ENCODE data around the gene LRRTM2. TPM values are rescaled to one million over a fixed set of nuclear protein-coding genes. Genes with fewer than 3 reads are reported as not detected.

The LRRTM2 gene
- total RNA-seq, 5 donors from 2014 or later (not counting 1 experiment from before 2014, with no cell fraction given) = 0.03 to 0.33 (median 0.16) TPM; not detected in 1

- CTCF ChIA-PET = no interaction called here
- peaks cover 0 to 2% of the 10 kb centered on the region in 2 experiments for H3K4me1 ChIP-seq (ENCODE audit: control insufficient read depth in 1 of 2, extremely low read depth in 1 of 2, insufficient read depth in 2 of 2, low read length in 2 of 2)
- no peaks in the 10 kb centered on the region for H3K9me3 ChIP-seq
- no peak overlapping the region for H3K4me3 Mint-ChIP-seq
- POLR2A ChIA-PET = interaction anchor here in 1 of 2 donors (0.7 kb wide), 1 partner anchor 10 kb away, joined by 4 read pairs; no protein-coding TSS in a partner anchor
- H3K36me3 ChIP-seq (ENCODE audit: control insufficient read depth in 2 of 2, extremely low read depth in 1 of 2, insufficient read depth in 1 of 2, low read length in 1 of 2) = no peaks in the 10 kb centered on the region
- no peak overlapping the region for H3K27ac ChIP-seq (ENCODE audit: low read length)
- ATAC-seq (replicated peaks in 1 of 4) (no peak), DNase-seq (no peak)
- no peaks in the 10 kb centered on the region for H3K9me3 Mint-ChIP-seq
- peaks cover 3% of the 10 kb centered on the region for H3K36me3 Mint-ChIP-seq
- H3K27me3 Mint-ChIP-seq = peaks cover 16 to 21% of the 10 kb centered on the region in 2 donors
- 40% methylated on average over 1 of the region's 3 CpGs for WGBS (ENCODE audit: insufficient coverage)
- no peak overlapping the region for H3K4me3 ChIP-seq (ENCODE audit: control insufficient read depth in 1 of 2, extremely low read depth in 1 of 2, low read length in 1 of 2)
- H3K27ac Mint-ChIP-seq = no peak overlapping the region
- H3K4me1 Mint-ChIP-seq = peaks cover 12 to 16% (median 13%) of the 10 kb centered on the region in 3 donors
- no peaks in the 10 kb centered on the region for H3K27me3 ChIP-seq (replicated peaks in 1 of 2; ENCODE audit: control insufficient read depth in 2 of 2, extremely low read depth in 1 of 2, insufficient read depth in 2 of 2, low read length in 1 of 2)
Observed at GRCh38 chr5:138870611-138871010, 4.5 kb downstream of the LRRTM2 start.

DNA sequence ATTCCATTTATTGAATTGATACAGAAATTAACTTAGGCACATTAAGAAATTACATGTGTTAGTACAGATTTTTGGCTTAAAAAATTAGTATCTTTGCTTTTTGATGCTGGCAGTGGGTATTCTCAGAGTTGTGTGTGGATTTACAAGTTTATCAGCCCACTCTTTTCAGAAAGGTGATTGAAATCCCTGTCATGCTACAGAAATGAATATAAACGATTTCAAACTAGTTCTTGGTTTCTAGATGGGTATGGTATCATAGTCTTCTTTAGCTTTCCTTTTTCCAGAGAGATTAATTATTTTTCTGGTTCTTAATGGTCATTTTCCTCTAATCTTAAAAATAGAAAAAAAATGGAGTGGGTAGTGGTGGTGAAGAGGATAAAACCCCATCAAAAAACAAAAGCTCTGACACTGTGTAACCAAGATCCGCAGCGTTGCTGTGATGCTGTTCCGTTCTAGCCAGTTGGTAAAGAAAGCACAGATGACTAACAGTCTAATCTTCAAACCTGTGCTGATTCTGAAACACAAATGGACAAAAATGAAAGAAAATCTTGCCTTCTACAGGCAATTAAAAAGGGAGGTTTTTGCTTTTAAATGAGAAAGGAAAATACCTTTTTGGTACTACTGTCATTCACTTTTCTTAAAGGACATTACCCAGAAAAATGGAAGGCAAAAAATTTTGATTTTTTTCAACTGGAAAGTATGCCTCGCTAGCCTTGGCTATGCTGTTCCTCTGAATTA is 5.2 kb downstream of the LRRTM2 start:
- Histone ChIP-seq H3K9me3 (no peaks in the 10 kb centered on the region), H3K36me3 (ENCODE audit: control insufficient read depth in 2 of 2, extremely low read depth in 1 of 2, insufficient read depth in 1 of 2, low read length in 1 of 2) (no peaks in the 10 kb centered on the region), H3K4me3 (ENCODE audit: control insufficient read depth in 1 of 2, extremely low read depth in 1 of 2, low read length in 1 of 2) (no peak overlapping the region), H3K27me3 (replicated peaks in 1 of 2; ENCODE audit: control insufficient read depth in 2 of 2, extremely low read depth in 1 of 2, insufficient read depth in 2 of 2, low read length in 1 of 2) (no peaks in the 10 kb centered on the region), H3K27ac (ENCODE audit: low read length) (no peak overlapping the region), H3K4me1 (ENCODE audit: control insufficient read depth in 1 of 2, extremely low read depth in 1 of 2, insufficient read depth in 2 of 2, low read length in 2 of 2) (peaks cover 0 to 2% of the 10 kb centered on the region in 2 experiments)
- Mint-ChIP-seq H3K36me3 (peaks cover 3% of the 10 kb centered on the region), H3K27me3 (peaks cover 18 to 21% of the 10 kb centered on the region in 2 donors), H3K4me3 (no peak overlapping the region), H3K27ac (no peak overlapping the region), H3K4me1 (peaks cover 12 to 16% (median 13%) of the 10 kb centered on the region in 3 donors), H3K9me3 (no peaks in the 10 kb centered on the region)
- DNase-seq (no peak), ATAC-seq (replicated peaks in 1 of 4) (no peak)
- WGBS (ENCODE audit: insufficient coverage) = no CpG with 5 or more reads among the region's 5 CpGs
- ChIA-PET CTCF (interaction anchor here in 1 of 2 donors (0.6 to 0.7 kb wide), 2 partner anchors 146 to 402 kb away, joined by 3 read pairs; no protein-coding TSS in a partner anchor), POLR2A (interaction anchor here in 1 of 2 donors (0.7 kb wide), 1 partner anchor 11 kb away, joined by 4 read pairs; no protein-coding TSS in a partner anchor)

GRCh38 chr5:138869038-138869437 is 6.1 kb downstream of the LRRTM2 start:
- no CpG with 5 or more reads among the region's 1 CpG for WGBS (ENCODE audit: insufficient coverage)
- Mint-ChIP-seq H3K27me3 (peaks cover 15 to 21% of the 10 kb centered on the region in 2 donors), H3K36me3 (peaks cover 8% of the 10 kb centered on the region), H3K27ac (no peak overlapping the region), H3K9me3 (peaks cover 0 to 5% (median 3%) of the 10 kb centered on the region in 3 donors), H3K4me3 (no peak overlapping the region), H3K4me1 (peaks cover 12 to 16% (median 13%) of the 10 kb centered on the region in 3 donors)
- no peaks in the 10 kb centered on the region for H3K27me3 ChIP-seq (replicated peaks in 1 of 2; ENCODE audit: control insufficient read depth in 2 of 2, extremely low read depth in 1 of 2, insufficient read depth in 2 of 2, low read length in 1 of 2)
- peaks cover 0 to 2% of the 10 kb centered on the region in 2 experiments for H3K4me1 ChIP-seq (ENCODE audit: control insufficient read depth in 1 of 2, extremely low read depth in 1 of 2, insufficient read depth in 2 of 2, low read length in 2 of 2)
- no peak overlapping the region for H3K4me3 ChIP-seq (ENCODE audit: control insufficient read depth in 1 of 2, extremely low read depth in 1 of 2, low read length in 1 of 2)
- POLR2A ChIA-PET = interaction anchor here in 1 of 2 donors (0.5 kb wide), 1 partner anchor 479 kb away, joined by 6 read pairs; no protein-coding TSS in a partner anchor
- ATAC-seq (replicated peaks in 1 of 4) (no peak), DNase-seq (no peak)
- H3K36me3 ChIP-seq (ENCODE audit: control insufficient read depth in 2 of 2, extremely low read depth in 1 of 2, insufficient read depth in 1 of 2, low read length in 1 of 2) = no peaks in the 10 kb centered on the region
- CTCF ChIA-PET = interaction anchor here in 1 of 2 donors (0.6 to 0.7 kb wide), 2 partner anchors 145 to 403 kb away, joined by 3 read pairs; no protein-coding TSS in a partner anchor
- no peaks in the 10 kb centered on the region for H3K9me3 ChIP-seq
- no peak overlapping the region for H3K27ac ChIP-seq (ENCODE audit: low read length)

DNA sequence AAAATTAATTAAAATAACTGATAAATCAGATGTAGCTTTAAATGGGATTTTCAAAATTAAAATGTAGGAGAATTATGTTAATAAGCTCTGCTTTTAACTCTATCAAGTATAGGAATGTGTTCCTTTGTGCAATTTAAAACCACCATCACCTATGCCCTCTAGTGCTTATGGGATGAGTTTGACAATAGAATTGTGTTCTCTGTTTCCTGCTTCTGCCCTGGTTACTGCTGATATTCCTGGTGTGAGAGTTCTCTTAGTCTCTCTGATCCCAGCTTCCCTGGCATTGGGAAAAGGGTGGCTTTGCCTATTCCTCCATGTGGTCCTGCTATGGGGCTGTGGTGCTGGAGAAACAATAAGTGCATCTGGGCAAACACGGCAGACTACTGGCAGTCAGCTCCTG is 8.1 kb downstream of the LRRTM2 start:
- DNase-seq (no peak), ATAC-seq (replicated peaks in 1 of 4) (no peak)
- no peaks in the 10 kb centered on the region for H3K27me3 ChIP-seq (replicated peaks in 1 of 2; ENCODE audit: control insufficient read depth in 2 of 2, extremely low read depth in 1 of 2, insufficient read depth in 2 of 2, low read length in 1 of 2)
- H3K27ac ChIP-seq (ENCODE audit: low read length) = no peak overlapping the region
- Mint-ChIP-seq H3K4me1 (peaks cover 8 to 12% (median 9%) of the 10 kb centered on the region in 3 donors), H3K27ac (no peak overlapping the region), H3K4me3 (no peak overlapping the region), H3K9me3 (peaks cover 0 to 13% (median 8%) of the 10 kb centered on the region in 3 donors), H3K36me3 (peaks cover 15% of the 10 kb centered on the region), H3K27me3 (peaks cover 7 to 13% of the 10 kb centered on the region in 2 donors)
- WGBS (ENCODE audit: insufficient coverage) = 100% methylated on average over 1 of the region's 1 CpG
- peaks cover 0 to 2% of the 10 kb centered on the region in 2 experiments for H3K4me1 ChIP-seq (ENCODE audit: control insufficient read depth in 1 of 2, extremely low read depth in 1 of 2, insufficient read depth in 2 of 2, low read length in 2 of 2)
- no peaks in the 10 kb centered on the region for H3K9me3 ChIP-seq
- H3K36me3 ChIP-seq (ENCODE audit: control insufficient read depth in 2 of 2, extremely low read depth in 1 of 2, insufficient read depth in 1 of 2, low read length in 1 of 2) = no peaks in the 10 kb centered on the region
- ChIA-PET POLR2A (interaction anchor here in 1 of 2 donors (0.6 kb wide), 1 partner anchor 97 kb away, joined by 3 read pairs; no protein-coding TSS in a partner anchor), CTCF (no interaction called here)
- H3K4me3 ChIP-seq (ENCODE audit: control insufficient read depth in 1 of 2, extremely low read depth in 1 of 2, low read length in 1 of 2) = no peak overlapping the region

- Histone ChIP-seq H3K9me3 (no peaks in the 10 kb centered on the region), H3K36me3 (ENCODE audit: control insufficient read depth in 2 of 2, extremely low read depth in 1 of 2, insufficient read depth in 1 of 2, low read length in 1 of 2) (no peaks in the 10 kb centered on the region), H3K27me3 (replicated peaks in 1 of 2; ENCODE audit: control insufficient read depth in 2 of 2, extremely low read depth in 1 of 2, insufficient read depth in 2 of 2, low read length in 1 of 2) (no peaks in the 10 kb centered on the region), H3K4me1 (ENCODE audit: control insufficient read depth in 1 of 2, extremely low read depth in 1 of 2, insufficient read depth in 2 of 2, low read length in 2 of 2) (peaks cover 0 to 11% of the 10 kb centered on the region in 2 experiments), H3K27ac (ENCODE audit: low read length) (no peak overlapping the region), H3K4me3 (ENCODE audit: control insufficient read depth in 1 of 2, extremely low read depth in 1 of 2, low read length in 1 of 2) (no peak overlapping the region)
- Mint-ChIP-seq H3K27ac (peak overlapping the region in 1 of 2 donors; percentile 23), H3K9me3 (no peaks in the 10 kb centered on the region), H3K36me3 (peaks cover 4% of the 10 kb centered on the region), H3K27me3 (no peaks in the 10 kb centered on the region), H3K4me3 (peak overlapping the region in 2 of 3 donors; percentile 4 to 5), H3K4me1 (peaks cover 20 to 28% (median 25%) of the 10 kb centered on the region in 3 donors)
- ChIA-PET CTCF (no interaction called here), POLR2A (no interaction called here)
- peak in 1 of 35 experiments; percentile 8 for DNase-seq
- no peak for ATAC-seq (replicated peaks in 1 of 4)
- WGBS (ENCODE audit: insufficient coverage) = no CpG with 5 or more reads among the region's 9 CpGs
Observed at GRCh38 chr5:138853132-138853531, 22.0 kb downstream of the LRRTM2 start.

DNA sequence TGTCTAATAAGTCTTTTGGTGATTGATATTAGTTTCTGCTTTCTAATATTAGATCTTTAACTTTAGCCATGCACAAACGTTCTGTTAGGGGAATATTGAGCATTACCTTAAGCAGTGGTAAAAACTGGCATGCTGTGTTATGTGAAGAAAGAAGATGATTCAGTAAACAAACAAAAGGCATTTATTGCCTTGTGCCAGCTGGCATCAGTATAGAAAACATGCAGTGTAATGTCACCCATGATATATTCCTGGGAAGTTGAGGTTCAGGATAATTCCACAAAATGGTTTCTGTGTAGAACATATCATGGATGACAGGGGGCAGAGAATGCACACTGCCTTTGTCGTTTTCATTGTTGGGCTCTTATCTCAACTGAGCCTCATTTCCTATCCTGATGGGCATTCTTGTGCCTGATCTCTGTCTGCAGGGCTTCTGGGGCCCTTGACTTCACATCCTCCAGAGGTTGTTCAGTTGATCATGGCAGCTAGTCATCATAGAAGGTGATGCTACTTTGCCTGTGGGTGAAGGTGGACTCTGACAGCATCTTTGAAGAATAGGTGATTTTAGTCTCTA is 24.2 kb downstream of the LRRTM2 start:
- WGBS (ENCODE audit: insufficient coverage) = 68% methylated on average over 2 of the region's 2 CpGs
- no peaks in the 10 kb centered on the region for H3K36me3 ChIP-seq (ENCODE audit: control insufficient read depth in 2 of 2, extremely low read depth in 1 of 2, insufficient read depth in 1 of 2, low read length in 1 of 2)
- ATAC-seq (replicated peaks in 1 of 4) = no peak

More for the DNA sequence above, 24.2 kb downstream of the LRRTM2 start:
- ChIA-PET CTCF (no interaction called here), POLR2A (no interaction called here)
- H3K27ac ChIP-seq (ENCODE audit: low read length) = no peak overlapping the region
- no peaks in the 10 kb centered on the region for H3K9me3 ChIP-seq
- H3K27me3 Mint-ChIP-seq = no peaks in the 10 kb centered on the region
- H3K4me1 Mint-ChIP-seq = peaks cover 20 to 28% (median 26%) of the 10 kb centered on the region in 3 donors
- H3K9me3 Mint-ChIP-seq = no peaks in the 10 kb centered on the region
- no peak overlapping the region for H3K4me3 Mint-ChIP-seq
- H3K27me3 ChIP-seq (replicated peaks in 1 of 2; ENCODE audit: control insufficient read depth in 2 of 2, extremely low read depth in 1 of 2, insufficient read depth in 2 of 2, low read length in 1 of 2) = no peaks in the 10 kb centered on the region
- no peak overlapping the region for H3K27ac Mint-ChIP-seq
- DNase-seq = no peak
- H3K4me3 ChIP-seq (ENCODE audit: control insufficient read depth in 1 of 2, extremely low read depth in 1 of 2, low read length in 1 of 2) = no peak overlapping the region
- H3K4me1 ChIP-seq (ENCODE audit: control insufficient read depth in 1 of 2, extremely low read depth in 1 of 2, insufficient read depth in 2 of 2, low read length in 2 of 2) = peaks cover 0 to 11% of the 10 kb centered on the region in 2 experiments
- H3K36me3 Mint-ChIP-seq = peaks cover 4% of the 10 kb centered on the region

Data from T-cell (primary cell).